ENCODE data around the gene PCIF1. TPM values are rescaled to one million over a fixed set of nuclear protein-coding genes. Genes with fewer than 3 reads are reported as not detected.

The PCIF1 gene
- total and polyA plus RNA-seq, 9 donors, result 9.4 to 31.7 (median 26.9) TPM

GRCh38 chr20:45997187-45997586 lies 62.7 kb downstream of the PCIF1 start:
- Histone ChIP-seq H3K27me3 (ENCODE audit: control insufficient read depth, insufficient read depth, low read length) (peaks cover 8% of the 10 kb centered on the region), H3K9me3 (replicated peaks; ENCODE audit: control insufficient read depth, low read depth, low read length) (no peaks in the 10 kb centered on the region), H3K36me3 (ENCODE audit: control insufficient read depth, insufficient read depth, low read length) (no peaks in the 10 kb centered on the region), H3K4me3 (ENCODE audit: low read length) (no peak overlapping the region), H3K27ac (ENCODE audit: low read length) (no peak overlapping the region), H3K4me1 (ENCODE audit: control insufficient read depth, insufficient read depth, low read length) (peaks cover 6% of the 10 kb centered on the region)
- 21% methylated on average over 3 of the region's 3 CpGs for WGBS (ENCODE audit: insufficient coverage)
- DNase-seq, result no peak

Other genes starting within 250 kb of the PCIF1 start
- gene WFDC13, start 232.6 kb upstream of the PCIF1 start, total RNA-seq, result not detected
- not detected for gene WFDC13, start 232.6 kb upstream of the PCIF1 start, polyA plus RNA-seq (ENCODE audit: insufficient read depth in 1 of 8, insufficient read length in 8 of 8, low replicate concordance in 1 of 8)
- not detected for gene WFDC10B, start 229.7 kb upstream of the PCIF1 start, total RNA-seq
- gene WFDC10B, start 229.7 kb upstream of the PCIF1 start, polyA plus RNA-seq (ENCODE audit: insufficient read depth in 1 of 8, insufficient read length in 8 of 8, low replicate concordance in 1 of 8), result not detected
- not detected for gene SPINT4, start 212.3 kb upstream of the PCIF1 start, total RNA-seq
- gene SPINT4, start 212.3 kb upstream of the PCIF1 start, polyA plus RNA-seq (ENCODE audit: insufficient read depth in 1 of 8, insufficient read length in 8 of 8, low replicate concordance in 1 of 8), result not detected
- gene WFDC3, start 142.8 kb upstream of the PCIF1 start, total RNA-seq, result 0.62 TPM
- gene WFDC3, start 142.8 kb upstream of the PCIF1 start, polyA plus RNA-seq (ENCODE audit: insufficient read depth in 1 of 8, insufficient read length in 8 of 8, low replicate concordance in 1 of 8), result 1 to 10 TPM in 4 of 8 donors, under 1 TPM in 4; 0.31 to 2.4 (median 0.92) TPM
- 18.1 TPM for gene DNTTIP1, start 142.7 kb upstream of the PCIF1 start, total RNA-seq
- 10 to 100 TPM; 34.7 to 45.1 (median 43.2) TPM for gene DNTTIP1, start 142.7 kb upstream of the PCIF1 start, polyA plus RNA-seq (ENCODE audit: insufficient read depth in 1 of 8, insufficient read length in 8 of 8, low replicate concordance in 1 of 8)
- gene UBE2C, start 122.0 kb upstream of the PCIF1 start, total RNA-seq, result 23.1 TPM
- 10 to 100 TPM; 31.6 to 50.4 (median 44.8) TPM for gene UBE2C, start 122.0 kb upstream of the PCIF1 start, polyA plus RNA-seq (ENCODE audit: insufficient read depth in 1 of 8, insufficient read length in 8 of 8, low replicate concordance in 1 of 8)
- gene TNNC2, start 107.4 kb upstream of the PCIF1 start, total RNA-seq, result 3,356 TPM
- 1,000 to 10,000 TPM; 3,151 to 8,511 (median 6,761) TPM for gene TNNC2, start 107.4 kb upstream of the PCIF1 start, polyA plus RNA-seq (ENCODE audit: insufficient read depth in 1 of 8, insufficient read length in 8 of 8, low replicate concordance in 1 of 8)
- 29.5 TPM for gene SNX21, start 100.9 kb upstream of the PCIF1 start, total RNA-seq
- 10 to 100 TPM; 20.0 to 25.4 (median 22.1) TPM for gene SNX21, start 100.9 kb upstream of the PCIF1 start, polyA plus RNA-seq (ENCODE audit: insufficient read depth in 1 of 8, insufficient read length in 8 of 8, low replicate concordance in 1 of 8)
- gene ACOT8, start 77.3 kb upstream of the PCIF1 start, total RNA-seq, result 19.7 TPM
- gene ACOT8, start 77.3 kb upstream of the PCIF1 start, polyA plus RNA-seq (ENCODE audit: insufficient read depth in 1 of 8, insufficient read length in 8 of 8, low replicate concordance in 1 of 8), result 10 to 100 TPM; 16.8 to 22.5 (median 18.4) TPM
- gene ZSWIM3, start 77.1 kb upstream of the PCIF1 start, total RNA-seq, result 5.6 TPM
- gene ZSWIM3, start 77.1 kb upstream of the PCIF1 start, polyA plus RNA-seq (ENCODE audit: insufficient read depth in 1 of 8, insufficient read length in 8 of 8, low replicate concordance in 1 of 8), result 1 to 10 TPM; 3.1 to 4.1 (median 3.3) TPM
- gene ZSWIM1, start 53.5 kb upstream of the PCIF1 start, total RNA-seq, result 5.1 TPM
- 10 to 100 TPM in 4 of 8 donors, 1 to 10 TPM in 4; 8.1 to 12.3 (median 9.8) TPM for gene ZSWIM1, start 53.5 kb upstream of the PCIF1 start, polyA plus RNA-seq (ENCODE audit: insufficient read depth in 1 of 8, insufficient read length in 8 of 8, low replicate concordance in 1 of 8)
- 5.7 TPM for gene SPATA25, start 47.1 kb upstream of the PCIF1 start, total RNA-seq
- gene SPATA25, start 47.1 kb upstream of the PCIF1 start, polyA plus RNA-seq (ENCODE audit: insufficient read depth in 1 of 8, insufficient read length in 8 of 8, low replicate concordance in 1 of 8), result 1 to 10 TPM; 4.1 to 9.3 (median 5.0) TPM
- 15.0 TPM for gene NEURL2, start 43.5 kb upstream of the PCIF1 start, total RNA-seq
- 10 to 100 TPM; 10.3 to 18.8 (median 16.0) TPM for gene NEURL2, start 43.5 kb upstream of the PCIF1 start, polyA plus RNA-seq (ENCODE audit: insufficient read depth in 1 of 8, insufficient read length in 8 of 8, low replicate concordance in 1 of 8)
- gene CTSA, start 43.3 kb upstream of the PCIF1 start, total RNA-seq, result 38.9 TPM
- 10 to 100 TPM; 60.7 to 97.4 (median 68.5) TPM for gene CTSA, start 43.3 kb upstream of the PCIF1 start, polyA plus RNA-seq (ENCODE audit: insufficient read depth in 1 of 8, insufficient read length in 8 of 8, low replicate concordance in 1 of 8)
- 17.9 TPM for gene PLTP, start 22.5 kb upstream of the PCIF1 start, total RNA-seq
- gene PLTP, start 22.5 kb upstream of the PCIF1 start, polyA plus RNA-seq (ENCODE audit: insufficient read depth in 1 of 8, insufficient read length in 8 of 8, low replicate concordance in 1 of 8), result 10 to 100 TPM; 13.0 to 39.4 (median 25.5) TPM
- 7.8 TPM for gene ZNF335, start 37.5 kb downstream of the PCIF1 start, total RNA-seq
- 10 to 100 TPM in 4 of 8 donors, 1 to 10 TPM in 4; 8.2 to 12.4 (median 10.3) TPM for gene ZNF335, start 37.5 kb downstream of the PCIF1 start, polyA plus RNA-seq (ENCODE audit: insufficient read depth in 1 of 8, insufficient read length in 8 of 8, low replicate concordance in 1 of 8)
- 0.13 TPM for gene MMP9, start 74.2 kb downstream of the PCIF1 start, total RNA-seq
- gene MMP9, start 74.2 kb downstream of the PCIF1 start, polyA plus RNA-seq (ENCODE audit: insufficient read depth in 1 of 8, insufficient read length in 8 of 8, low replicate concordance in 1 of 8), result 1 to 10 TPM in 1 of 8 donors, under 1 TPM in 7; 0.13 to 1.1 (median 0.38) TPM
- 0.13 TPM for gene SLC12A5, start 94.5 kb downstream of the PCIF1 start, total RNA-seq
- gene SLC12A5, start 94.5 kb downstream of the PCIF1 start, polyA plus RNA-seq (ENCODE audit: insufficient read depth in 1 of 8, insufficient read length in 8 of 8, low replicate concordance in 1 of 8), result 1 to 10 TPM in 6 of 8 donors, under 1 TPM in 2; 0.87 to 2.3 (median 1.3) TPM
- gene NCOA5, start 155.3 kb downstream of the PCIF1 start, total RNA-seq, result 19.3 TPM
- gene NCOA5, start 155.3 kb downstream of the PCIF1 start, polyA plus RNA-seq (ENCODE audit: insufficient read depth in 1 of 8, insufficient read length in 8 of 8, low replicate concordance in 1 of 8), result 10 to 100 TPM; 25.4 to 39.4 (median 31.1) TPM
- 6.0 TPM for gene CD40, start 183.6 kb downstream of the PCIF1 start, total RNA-seq
- 1 to 10 TPM; 5.2 to 7.5 (median 6.0) TPM for gene CD40, start 183.6 kb downstream of the PCIF1 start, polyA plus RNA-seq (ENCODE audit: insufficient read depth in 1 of 8, insufficient read length in 8 of 8, low replicate concordance in 1 of 8)